ENCODE results near the gene ZNF555.

ZNF555 gene

GRCh38 chr19:2850256-2850925, 9.1 kb downstream of the ZNF555 start:
- H3K27ac ChIP-seq (ENCODE audit: low read length): no peak overlapping the region
- ATAC-seq (ENCODE audit: insufficient read depth, low read depth): no peak
- peaks cover 3% of the 10 kb centered on the region; the same call in 1 of the 2 replicates for H3K4me1 ChIP-seq (ENCODE audit: insufficient read depth, low read length)
- H3K27me3 ChIP-seq (ENCODE audit: insufficient read depth, low read length, poor library complexity): no peaks in the 10 kb centered on the region
- no peak overlapping the region for H3K4me2 ChIP-seq (ENCODE audit: insufficient read depth, low read length)
- H3K9me3 ChIP-seq (ENCODE audit: insufficient read depth, low read length, severe bottlenecking): peaks cover 38% of the 10 kb centered on the region
- H3K9ac ChIP-seq (ENCODE audit: low read depth, low read length): no peak overlapping the region
- no peak for DNase-seq
- peaks cover 4% of the 10 kb centered on the region; the same call in 1 of the 2 replicates for H4K20me1 ChIP-seq (ENCODE audit: insufficient read depth, low read length)
- H3K36me3 ChIP-seq (ENCODE audit: insufficient read depth, low read length): peaks cover 64% of the 10 kb centered on the region
- no peak for TF ChIP-seq CTCF (IDR thresholded peaks at IDR 0.05; ENCODE audit: borderline replicate concordance, extremely low read depth, low read length, poor library complexity, severe bottlenecking)
- no peak overlapping the region for H3K4me3 ChIP-seq (ENCODE audit: low read depth in 1 of 2, low read length in 2 of 2)
- H3K79me2 ChIP-seq (ENCODE audit: insufficient read depth, low read length): peaks cover 42% of the 10 kb centered on the region
- no peak overlapping the region for H2AFZ ChIP-seq (ENCODE audit: low read depth, low read length)

GRCh38 chr19:2852598-2852997, 11.3 kb downstream of the ZNF555 start:
- H3K27ac ChIP-seq (ENCODE audit: low read length): no peak overlapping the region
- peaks cover 25% of the 10 kb centered on the region for H3K4me1 ChIP-seq (ENCODE audit: insufficient read depth, low read length)
- ATAC-seq (ENCODE audit: insufficient read depth, low read depth): no peak
- H3K79me2 ChIP-seq (ENCODE audit: insufficient read depth, low read length): peaks cover 21% of the 10 kb centered on the region
- no peak for DNase-seq
- no peak overlapping the region for H3K4me3 ChIP-seq (ENCODE audit: low read depth in 1 of 2, low read length in 2 of 2)
- H3K9me3 ChIP-seq (ENCODE audit: insufficient read depth, low read length, severe bottlenecking): peaks cover 38% of the 10 kb centered on the region
- no peaks in the 10 kb centered on the region for H4K20me1 ChIP-seq (ENCODE audit: insufficient read depth, low read length)
- H3K36me3 ChIP-seq (ENCODE audit: insufficient read depth, low read length): peaks cover 60% of the 10 kb centered on the region
- H2AFZ ChIP-seq (ENCODE audit: low read depth, low read length): no peak overlapping the region
- H3K9ac ChIP-seq (ENCODE audit: low read depth, low read length): no peak overlapping the region
- H3K27me3 ChIP-seq (ENCODE audit: insufficient read depth, low read length, poor library complexity): no peaks in the 10 kb centered on the region
- TF ChIP-seq EZH2 (IDR thresholded peaks at IDR 0.05; ENCODE audit: borderline replicate concordance, low read depth, low read length, severe bottlenecking) (no peak), CTCF (IDR thresholded peaks at IDR 0.05; ENCODE audit: borderline replicate concordance, extremely low read depth, low read length, poor library complexity, severe bottlenecking) (no peak)
- no peak overlapping the region for H3K4me2 ChIP-seq (ENCODE audit: insufficient read depth, low read length)

- Histone ChIP-seq H3K4me3 (ENCODE audit: low read depth in 1 of 2, low read length in 2 of 2) (no peak overlapping the region), H3K36me3 (ENCODE audit: insufficient read depth, low read length) (peaks cover 60% of the 10 kb centered on the region), H3K9ac (ENCODE audit: low read depth, low read length) (no peak overlapping the region), H3K27ac (ENCODE audit: low read length) (no peak overlapping the region), H4K20me1 (ENCODE audit: insufficient read depth, low read length) (no peaks in the 10 kb centered on the region), H3K9me3 (ENCODE audit: insufficient read depth, low read length, severe bottlenecking) (peaks cover 38% of the 10 kb centered on the region), H3K27me3 (ENCODE audit: insufficient read depth, low read length, poor library complexity) (no peaks in the 10 kb centered on the region), H2AFZ (ENCODE audit: low read depth, low read length) (no peak overlapping the region), H3K4me2 (ENCODE audit: insufficient read depth, low read length) (no peak overlapping the region), H3K79me2 (ENCODE audit: insufficient read depth, low read length) (peaks cover 17% of the 10 kb centered on the region; the same call in 1 of the 2 replicates), H3K4me1 (ENCODE audit: insufficient read depth, low read length) (peaks cover 25% of the 10 kb centered on the region)
- TF ChIP-seq EZH2 (IDR thresholded peaks at IDR 0.05; ENCODE audit: borderline replicate concordance, low read depth, low read length, severe bottlenecking): no peak
- no peak for TF ChIP-seq CTCF (IDR thresholded peaks at IDR 0.05; ENCODE audit: borderline replicate concordance, extremely low read depth, low read length, poor library complexity, severe bottlenecking)
- ATAC-seq (ENCODE audit: insufficient read depth, low read depth) (no peak), DNase-seq (no peak)
Observed at GRCh38 chr19:2853015-2853606, 11.8 kb downstream of the ZNF555 start.

Measured in DND-41 (cell line).